ENCODE data around the gene GJA4. TPM values are rescaled to one million over a fixed set of nuclear protein-coding genes. Genes with fewer than 3 reads are reported as not detected.

GJA4 gene
- total and polyA plus RNA-seq, 4 donors, result 6.1 to 10.6 (median 9.1) TPM

DNA sequence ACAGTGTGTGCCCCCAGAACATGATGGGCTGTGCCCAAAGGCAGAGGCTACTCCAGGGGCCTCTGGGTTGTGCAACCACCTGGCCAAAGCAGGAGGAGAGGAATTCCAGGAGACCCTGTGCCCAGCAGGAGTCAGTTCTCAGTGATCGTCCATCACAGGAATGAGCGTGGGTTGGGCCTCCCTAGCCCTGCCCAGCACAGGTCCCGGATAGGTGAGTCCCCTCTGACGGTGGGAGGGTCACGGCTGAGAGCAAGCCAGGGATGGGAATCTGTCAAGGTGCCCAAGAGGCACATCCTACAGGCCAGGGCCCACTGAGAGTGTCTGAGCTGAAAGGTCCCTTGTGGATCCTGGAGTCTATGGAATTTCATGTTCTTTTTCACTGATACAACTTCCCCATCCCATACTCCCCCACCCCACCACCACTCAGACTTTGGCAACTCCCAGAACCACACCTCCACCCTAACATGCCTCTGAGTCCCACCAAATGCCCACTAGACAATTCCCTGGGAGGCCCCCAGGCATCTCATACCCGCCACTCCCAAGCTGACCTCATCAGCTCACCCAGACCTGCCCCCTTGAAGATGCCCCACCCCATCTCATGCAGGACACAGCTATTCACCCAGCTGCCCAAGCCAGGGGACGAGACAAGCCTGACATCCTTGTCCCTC lies 30.2 kb upstream of the GJA4 start:
- Histone ChIP-seq H3K27ac (ENCODE audit: low read depth in 1 of 2, low read length in 2 of 2) (no peak overlapping the region), H3K9ac (ENCODE audit: low read depth in 1 of 2, low read length in 2 of 2) (no peak overlapping the region), H3K27me3 (ENCODE audit: control insufficient read depth in 4 of 4, insufficient read depth in 4 of 4, low read length in 3 of 4) (no peaks in the 10 kb centered on the region), H3K4me3 (ENCODE audit: low read depth in 1 of 3, low read length in 3 of 3) (no peak overlapping the region), H3K4me1 (ENCODE audit: control insufficient read depth in 4 of 4, insufficient read depth in 4 of 4, low read length in 3 of 4) (no peaks in the 10 kb centered on the region), H3K9me3 (ENCODE audit: control insufficient read depth in 4 of 4, low read length in 3 of 4) (no peaks in the 10 kb centered on the region), H3K36me3 (ENCODE audit: control insufficient read depth in 4 of 4, insufficient read depth in 3 of 4, low read depth in 1 of 4, low read length in 3 of 4) (no peaks in the 10 kb centered on the region)
- no peak for TF ChIP-seq HNF4A (conservative IDR thresholded peaks at IDR 0.05)
- TF ChIP-seq HNF4G (IDR thresholded peaks at IDR 0.05), result no peak
- WGBS, result 69% methylated on average over 7 of the region's 7 CpGs
- no peak for DNase-seq (ENCODE audit: low spot score)

- H3K36me3 ChIP-seq (ENCODE audit: control insufficient read depth in 4 of 4, insufficient read depth in 3 of 4, low read depth in 1 of 4, low read length in 3 of 4), result no peaks in the 10 kb centered on the region
- H3K4me3 ChIP-seq (ENCODE audit: low read depth in 1 of 3, low read length in 3 of 3), result no peak overlapping the region
- no peaks in the 10 kb centered on the region for H3K4me1 ChIP-seq (ENCODE audit: control insufficient read depth in 4 of 4, insufficient read depth in 4 of 4, low read length in 3 of 4)
- no peak overlapping the region for H3K9ac ChIP-seq (ENCODE audit: low read depth in 1 of 2, low read length in 2 of 2)
- no peaks in the 10 kb centered on the region for H3K9me3 ChIP-seq (ENCODE audit: control insufficient read depth in 4 of 4, low read length in 3 of 4)
- 44% methylated on average over 8 of the region's 8 CpGs for WGBS
- H3K27me3 ChIP-seq (ENCODE audit: control insufficient read depth in 4 of 4, insufficient read depth in 4 of 4, low read length in 3 of 4), result no peaks in the 10 kb centered on the region
- TF ChIP-seq TAF1 (conservative IDR thresholded peaks at IDR 0.05), result no peak
- no peak for TF ChIP-seq SP1 (IDR thresholded peaks at IDR 0.05)
- TF ChIP-seq GABPA (IDR thresholded peaks at IDR 0.05 in 1 of 2, conservative IDR thresholded peaks at IDR 0.05 in 1 of 2), result no peak
- no peak for TF ChIP-seq RAD21 (IDR thresholded peaks at IDR 0.05)
- no peak for TF ChIP-seq CTCF (IDR thresholded peaks at IDR 0.05; ENCODE audit: low read depth, low read length, missing input control)
- no peak for TF ChIP-seq ATF3 (IDR thresholded peaks at IDR 0.05)
- TF ChIP-seq FOXA1 (IDR thresholded peaks at IDR 0.05), result no peak
- TF ChIP-seq NR2F2 (IDR thresholded peaks at IDR 0.05), result no peak
- no peak for TF ChIP-seq YY1 (IDR thresholded peaks at IDR 0.05)
- no peak for TF ChIP-seq MAX (IDR thresholded peaks at IDR 0.05)
- no peak for TF ChIP-seq JUND (IDR thresholded peaks at IDR 0.05)
- TF ChIP-seq RXRA (IDR thresholded peaks at IDR 0.05), result no peak
- TF ChIP-seq HNF4G (IDR thresholded peaks at IDR 0.05), result no peak
- no peak overlapping the region for H3K27ac ChIP-seq (ENCODE audit: low read depth in 1 of 2, low read length in 2 of 2)
- no peak for DNase-seq (ENCODE audit: low spot score)
Measured at GRCh38 chr1:34763142-34763781, 29.5 kb upstream of the GJA4 start.

- H3K27ac ChIP-seq (ENCODE audit: low read depth in 1 of 2, low read length in 2 of 2), result no peak overlapping the region
- H3K27me3 ChIP-seq (ENCODE audit: control insufficient read depth in 4 of 4, insufficient read depth in 4 of 4, low read length in 3 of 4), result no peaks in the 10 kb centered on the region
- no peak for DNase-seq (ENCODE audit: low spot score)
- no peak overlapping the region for H3K9ac ChIP-seq (ENCODE audit: low read depth in 1 of 2, low read length in 2 of 2)
- peaks cover 0 to 4% (median 0%) of the 10 kb centered on the region in 4 donors for H3K36me3 ChIP-seq (ENCODE audit: control insufficient read depth in 4 of 4, insufficient read depth in 3 of 4, low read depth in 1 of 4, low read length in 3 of 4)
- no peaks in the 10 kb centered on the region for H3K4me1 ChIP-seq (ENCODE audit: control insufficient read depth in 4 of 4, insufficient read depth in 4 of 4, low read length in 3 of 4)
- H3K9me3 ChIP-seq (ENCODE audit: control insufficient read depth in 4 of 4, low read length in 3 of 4), result no peaks in the 10 kb centered on the region
- no peak overlapping the region for H3K4me3 ChIP-seq (ENCODE audit: low read depth in 1 of 3, low read length in 3 of 3)
- WGBS, result 83% methylated on average over 3 of the region's 3 CpGs
- no peak for TF ChIP-seq NR2F2 (IDR thresholded peaks at IDR 0.05)
- no peak for TF ChIP-seq FOXA1 (IDR thresholded peaks at IDR 0.05)
- TF ChIP-seq GABPA (IDR thresholded peaks at IDR 0.05 in 1 of 2, conservative IDR thresholded peaks at IDR 0.05 in 1 of 2), result no peak
- TF ChIP-seq TAF1 (conservative IDR thresholded peaks at IDR 0.05), result no peak
- TF ChIP-seq, protein P1, sequence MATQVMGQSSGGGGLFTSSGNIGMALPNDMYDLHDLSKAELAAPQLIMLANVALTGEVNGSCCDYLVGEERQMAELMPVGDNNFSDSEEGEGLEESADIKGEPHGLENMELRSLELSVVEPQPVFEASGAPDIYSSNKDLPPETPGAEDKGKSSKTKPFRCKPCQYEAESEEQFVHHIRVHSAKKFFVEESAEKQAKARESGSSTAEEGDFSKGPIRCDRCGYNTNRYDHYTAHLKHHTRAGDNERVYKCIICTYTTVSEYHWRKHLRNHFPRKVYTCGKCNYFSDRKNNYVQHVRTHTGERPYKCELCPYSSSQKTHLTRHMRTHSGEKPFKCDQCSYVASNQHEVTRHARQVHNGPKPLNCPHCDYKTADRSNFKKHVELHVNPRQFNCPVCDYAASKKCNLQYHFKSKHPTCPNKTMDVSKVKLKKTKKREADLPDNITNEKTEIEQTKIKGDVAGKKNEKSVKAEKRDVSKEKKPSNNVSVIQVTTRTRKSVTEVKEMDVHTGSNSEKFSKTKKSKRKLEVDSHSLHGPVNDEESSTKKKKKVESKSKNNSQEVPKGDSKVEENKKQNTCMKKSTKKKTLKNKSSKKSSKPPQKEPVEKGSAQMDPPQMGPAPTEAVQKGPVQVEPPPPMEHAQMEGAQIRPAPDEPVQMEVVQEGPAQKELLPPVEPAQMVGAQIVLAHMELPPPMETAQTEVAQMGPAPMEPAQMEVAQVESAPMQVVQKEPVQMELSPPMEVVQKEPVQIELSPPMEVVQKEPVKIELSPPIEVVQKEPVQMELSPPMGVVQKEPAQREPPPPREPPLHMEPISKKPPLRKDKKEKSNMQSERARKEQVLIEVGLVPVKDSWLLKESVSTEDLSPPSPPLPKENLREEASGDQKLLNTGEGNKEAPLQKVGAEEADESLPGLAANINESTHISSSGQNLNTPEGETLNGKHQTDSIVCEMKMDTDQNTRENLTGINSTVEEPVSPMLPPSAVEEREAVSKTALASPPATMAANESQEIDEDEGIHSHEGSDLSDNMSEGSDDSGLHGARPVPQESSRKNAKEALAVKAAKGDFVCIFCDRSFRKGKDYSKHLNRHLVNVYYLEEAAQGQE (IDR thresholded peaks at IDR 0.05), result no peak
- TF ChIP-seq HNF4A (conservative IDR thresholded peaks at IDR 0.05), result no peak
- no peak for TF ChIP-seq RXRA (IDR thresholded peaks at IDR 0.05)
Measured at GRCh38 chr1:34768856-34769255, 23.9 kb upstream of the GJA4 start.

Measured in liver (tissue), 9 donors.